Hepatocyte (in vitro differentiated cells): ENCODE results near the gene KSR2.

Source experiments
- EZH2 ChIP-seq: fragments of 200-600 bp; sonication (generic); IDR thresholded peaks from 2 replicates; pipeline ENCODE4 v1.6.1; 2016; ENCODE audit warnings: antibody characterized with exemption, mild to moderate bottlenecking, borderline replicate concordance
- EZH2phosphoT487 ChIP-seq: fragments of 200-600 bp; sonication (generic); IDR thresholded peaks from one replicate; pipeline ENCODE4 v1.6.1; 2018; ENCODE audit warnings: antibody characterized with exemption, mild to moderate bottlenecking, low read depth, moderate library complexity; ENCODE audit not compliant: unreplicated experiment, severe bottlenecking
- TF ChIP-seq, protein P1 (sequence below): fragments of 200-600 bp; sonication (generic); IDR thresholded peaks from 2 replicates; pipeline ENCODE4 v1.5.1; 2016; ENCODE audit warnings: antibody characterized with exemption, mild to moderate bottlenecking; ENCODE audit not compliant: poor library complexity

DNA sequence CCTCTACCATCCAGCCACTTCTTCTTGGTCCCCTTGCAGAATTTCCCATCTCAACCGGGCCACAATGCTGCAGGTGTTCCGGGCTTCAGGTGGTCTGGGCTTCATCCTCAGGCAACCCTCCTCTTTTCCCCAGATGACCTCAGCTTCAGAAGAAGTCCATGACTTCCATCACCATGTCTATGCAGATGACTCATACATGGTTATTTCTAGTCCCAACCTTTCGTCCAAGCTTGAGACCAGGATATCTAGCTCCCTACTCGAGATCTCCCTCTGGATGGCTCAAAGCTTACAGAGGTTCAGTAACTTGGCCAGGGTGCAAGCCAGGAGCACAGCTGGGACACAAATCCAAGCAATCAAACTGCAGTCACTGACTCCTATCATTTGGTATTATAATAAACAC is 452.8 kb downstream of the KSR2 start:
- TF ChIP-seq, protein P1, sequence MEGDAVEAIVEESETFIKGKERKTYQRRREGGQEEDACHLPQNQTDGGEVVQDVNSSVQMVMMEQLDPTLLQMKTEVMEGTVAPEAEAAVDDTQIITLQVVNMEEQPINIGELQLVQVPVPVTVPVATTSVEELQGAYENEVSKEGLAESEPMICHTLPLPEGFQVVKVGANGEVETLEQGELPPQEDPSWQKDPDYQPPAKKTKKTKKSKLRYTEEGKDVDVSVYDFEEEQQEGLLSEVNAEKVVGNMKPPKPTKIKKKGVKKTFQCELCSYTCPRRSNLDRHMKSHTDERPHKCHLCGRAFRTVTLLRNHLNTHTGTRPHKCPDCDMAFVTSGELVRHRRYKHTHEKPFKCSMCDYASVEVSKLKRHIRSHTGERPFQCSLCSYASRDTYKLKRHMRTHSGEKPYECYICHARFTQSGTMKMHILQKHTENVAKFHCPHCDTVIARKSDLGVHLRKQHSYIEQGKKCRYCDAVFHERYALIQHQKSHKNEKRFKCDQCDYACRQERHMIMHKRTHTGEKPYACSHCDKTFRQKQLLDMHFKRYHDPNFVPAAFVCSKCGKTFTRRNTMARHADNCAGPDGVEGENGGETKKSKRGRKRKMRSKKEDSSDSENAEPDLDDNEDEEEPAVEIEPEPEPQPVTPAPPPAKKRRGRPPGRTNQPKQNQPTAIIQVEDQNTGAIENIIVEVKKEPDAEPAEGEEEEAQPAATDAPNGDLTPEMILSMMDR: no peak
- no peak for TF ChIP-seq EZH2
- no peak for TF ChIP-seq EZH2phosphoT487
